Activated CD8-positive, alpha-beta T cell treated with anti-CD3 and anti-CD28 coated beads for 36 hours (primary cell): ENCODE results near the gene NANOS1. TPM values are rescaled to one million over a fixed set of nuclear protein-coding genes. Genes with fewer than 3 reads are reported as not detected.

ENCODE experiments used
- ATAC-seq: fragments of 200-7000 bp; cut with Tn5 transposase; one replicate; pipeline ENCODE4 v1.10.0; 2021; ENCODE audit warnings: mild to moderate bottlenecking, moderate library complexity
- CTCF ChIA-PET: fragments of 350-600 bp; sonication (Branson Sonifier 250); formaldehyde crosslinking; loops from one replicate; lab custom pipeline; 2021; ENCODE audit warnings: antibody characterized with exemption; lab: Charles Lee
- POLR2A ChIA-PET: fragments of 350-600 bp; sonication (Branson Sonifier 250); formaldehyde crosslinking; loops from one replicate; lab custom pipeline; 2021; ENCODE audit warnings: antibody characterized with exemption; lab: Charles Lee
- DNase-seq: peaks from one replicate; pipeline ENCODE4 v3.0.0-alpha.2; 2020
- H3K27ac Mint-ChIP-seq: one replicate; pipeline ENCODE4 v1.8.0; 2021; ENCODE audit warnings: mild to moderate bottlenecking, mixed read lengths
- H3K27me3 Mint-ChIP-seq: one replicate; pipeline ENCODE4 v1.8.0; 2021; ENCODE audit warnings: mixed read lengths
- H3K36me3 Mint-ChIP-seq: one replicate; pipeline ENCODE4 v1.8.0; 2021; ENCODE audit warnings: low read depth, mixed read lengths
- H3K4me1 Mint-ChIP-seq: one replicate; pipeline ENCODE4 v1.8.0; 2021; ENCODE audit warnings: low read depth, mixed read lengths
- H3K4me3 Mint-ChIP-seq: one replicate; pipeline ENCODE4 v1.8.0; 2021; ENCODE audit warnings: mild to moderate bottlenecking, moderate library complexity, mixed read lengths
- H3K9me3 Mint-ChIP-seq: one replicate; pipeline ENCODE4 v1.8.0; 2021; ENCODE audit warnings: mixed read lengths
- intact Hi-C: fragments of 100-400 bp; cut with micrococcal nuclease; formaldehyde crosslinking; loops from one replicate; pipeline ENCODE4 v1.10.0; 2022
- total RNA-seq, 2 experiments: library from RNA; stranded (reverse); gene quantifications; one replicate each; pipeline ENCODE4 v1.2.3, GENCODE V29; 2021
- TF ChIP-seq, protein P1 (sequence below): fragments of 200-600 bp; IDR thresholded peaks from one replicate; pipeline ENCODE4 v1.8.0; 2022; ENCODE audit warnings: antibody characterized with exemption, mild to moderate bottlenecking

The NANOS1 gene
- total RNA-seq, 2 experiments from 2014 or later = 0.20 TPM; not detected in 1

DNA sequence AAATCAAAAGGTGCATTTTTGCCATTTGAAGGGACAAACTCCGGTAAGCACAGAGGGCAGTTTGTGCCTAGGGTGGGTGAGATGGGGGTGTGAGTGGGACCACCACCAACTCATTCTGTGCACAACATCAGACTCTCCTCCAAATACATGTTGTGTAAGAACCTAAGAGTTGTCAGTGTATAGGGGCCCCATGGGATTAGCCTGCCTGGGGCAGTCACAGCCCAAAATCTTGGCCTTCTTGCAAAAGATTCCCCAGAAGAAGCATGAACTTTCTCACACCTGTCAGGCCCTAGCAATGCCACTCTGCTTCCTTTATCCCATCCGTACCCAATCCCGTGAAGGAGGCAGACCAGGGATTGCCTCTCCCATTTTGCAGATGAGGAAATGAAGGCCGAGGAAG lies 47.1 kb upstream of the NANOS1 start:
- no peak overlapping the region for H3K4me3 Mint-ChIP-seq
- ATAC-seq (no peak), DNase-seq (no peak)
- H3K27ac Mint-ChIP-seq = no peak overlapping the region
- H3K9me3 Mint-ChIP-seq = peaks cover 15% of the 10 kb centered on the region
- peaks cover 4% of the 10 kb centered on the region for H3K36me3 Mint-ChIP-seq
- ChIA-PET CTCF (no interaction called here), POLR2A (no interaction called here)
- peaks cover 6% of the 10 kb centered on the region for H3K4me1 Mint-ChIP-seq
- TF ChIP-seq, protein P1, sequence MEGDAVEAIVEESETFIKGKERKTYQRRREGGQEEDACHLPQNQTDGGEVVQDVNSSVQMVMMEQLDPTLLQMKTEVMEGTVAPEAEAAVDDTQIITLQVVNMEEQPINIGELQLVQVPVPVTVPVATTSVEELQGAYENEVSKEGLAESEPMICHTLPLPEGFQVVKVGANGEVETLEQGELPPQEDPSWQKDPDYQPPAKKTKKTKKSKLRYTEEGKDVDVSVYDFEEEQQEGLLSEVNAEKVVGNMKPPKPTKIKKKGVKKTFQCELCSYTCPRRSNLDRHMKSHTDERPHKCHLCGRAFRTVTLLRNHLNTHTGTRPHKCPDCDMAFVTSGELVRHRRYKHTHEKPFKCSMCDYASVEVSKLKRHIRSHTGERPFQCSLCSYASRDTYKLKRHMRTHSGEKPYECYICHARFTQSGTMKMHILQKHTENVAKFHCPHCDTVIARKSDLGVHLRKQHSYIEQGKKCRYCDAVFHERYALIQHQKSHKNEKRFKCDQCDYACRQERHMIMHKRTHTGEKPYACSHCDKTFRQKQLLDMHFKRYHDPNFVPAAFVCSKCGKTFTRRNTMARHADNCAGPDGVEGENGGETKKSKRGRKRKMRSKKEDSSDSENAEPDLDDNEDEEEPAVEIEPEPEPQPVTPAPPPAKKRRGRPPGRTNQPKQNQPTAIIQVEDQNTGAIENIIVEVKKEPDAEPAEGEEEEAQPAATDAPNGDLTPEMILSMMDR = no peak
- intact Hi-C loops = no loop called here
- no peaks in the 10 kb centered on the region for H3K27me3 Mint-ChIP-seq

DNA sequence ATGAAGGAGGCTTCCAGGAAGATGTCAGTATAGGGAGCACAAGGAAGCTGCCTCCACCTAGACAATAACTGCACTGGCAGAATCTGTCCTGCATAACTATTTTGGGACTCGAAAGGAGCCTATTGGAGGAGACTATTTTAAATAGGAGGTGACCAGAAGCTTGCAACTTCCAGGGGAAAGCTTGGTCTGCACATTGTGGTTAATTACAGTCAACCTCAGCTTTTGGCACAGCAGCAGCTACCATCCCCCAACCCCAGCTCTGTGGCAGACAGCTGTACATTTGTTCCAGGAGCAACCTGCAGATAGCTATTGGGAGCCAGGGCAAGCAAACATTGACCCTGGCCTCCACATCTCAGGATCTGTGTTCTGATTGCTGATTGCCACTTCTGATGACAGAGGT lies 46.3 kb upstream of the NANOS1 start:
- Mint-ChIP-seq H3K27me3 (no peaks in the 10 kb centered on the region), H3K36me3 (peaks cover 4% of the 10 kb centered on the region), H3K9me3 (peaks cover 15% of the 10 kb centered on the region), H3K27ac (no peak overlapping the region), H3K4me1 (peaks cover 14% of the 10 kb centered on the region), H3K4me3 (no peak overlapping the region)
- TF ChIP-seq, protein P1 = no peak
- POLR2A ChIA-PET = no interaction called here
- no peak for ATAC-seq
- CTCF ChIA-PET = no interaction called here
- no peak for DNase-seq
- intact Hi-C loops = no loop called here

DNA sequence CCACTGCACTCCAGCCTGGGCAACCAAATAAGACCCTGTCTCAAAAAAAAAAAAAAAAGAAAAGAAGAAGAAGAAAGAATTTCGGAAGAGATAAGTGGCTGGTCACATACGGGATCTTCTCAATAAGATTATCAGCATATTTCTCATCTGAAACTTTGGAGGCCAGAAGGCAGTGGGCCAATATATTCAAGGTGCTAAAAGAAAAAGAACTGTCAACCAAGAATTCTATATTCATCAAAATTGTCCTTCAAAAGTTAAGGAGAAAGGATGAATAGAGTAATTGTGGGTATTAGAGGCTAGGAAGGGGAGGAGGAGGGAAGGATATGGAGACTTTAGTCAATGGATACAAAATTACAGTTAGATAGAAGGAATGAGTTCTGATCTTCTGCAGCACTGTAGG lies 43.9 kb upstream of the NANOS1 start:
- intact Hi-C loops = no loop called here
- H3K4me1 Mint-ChIP-seq = peaks cover 14% of the 10 kb centered on the region
- no peak overlapping the region for H3K4me3 Mint-ChIP-seq
- no peak for DNase-seq
- ChIA-PET CTCF (no interaction called here), POLR2A (no interaction called here)
- TF ChIP-seq, protein P1 = no peak
- H3K27me3 Mint-ChIP-seq = peaks cover 3% of the 10 kb centered on the region
- H3K36me3 Mint-ChIP-seq = peaks cover 4% of the 10 kb centered on the region
- peaks cover 15% of the 10 kb centered on the region for H3K9me3 Mint-ChIP-seq
- ATAC-seq = no peak
- H3K27ac Mint-ChIP-seq = no peak overlapping the region

DNA sequence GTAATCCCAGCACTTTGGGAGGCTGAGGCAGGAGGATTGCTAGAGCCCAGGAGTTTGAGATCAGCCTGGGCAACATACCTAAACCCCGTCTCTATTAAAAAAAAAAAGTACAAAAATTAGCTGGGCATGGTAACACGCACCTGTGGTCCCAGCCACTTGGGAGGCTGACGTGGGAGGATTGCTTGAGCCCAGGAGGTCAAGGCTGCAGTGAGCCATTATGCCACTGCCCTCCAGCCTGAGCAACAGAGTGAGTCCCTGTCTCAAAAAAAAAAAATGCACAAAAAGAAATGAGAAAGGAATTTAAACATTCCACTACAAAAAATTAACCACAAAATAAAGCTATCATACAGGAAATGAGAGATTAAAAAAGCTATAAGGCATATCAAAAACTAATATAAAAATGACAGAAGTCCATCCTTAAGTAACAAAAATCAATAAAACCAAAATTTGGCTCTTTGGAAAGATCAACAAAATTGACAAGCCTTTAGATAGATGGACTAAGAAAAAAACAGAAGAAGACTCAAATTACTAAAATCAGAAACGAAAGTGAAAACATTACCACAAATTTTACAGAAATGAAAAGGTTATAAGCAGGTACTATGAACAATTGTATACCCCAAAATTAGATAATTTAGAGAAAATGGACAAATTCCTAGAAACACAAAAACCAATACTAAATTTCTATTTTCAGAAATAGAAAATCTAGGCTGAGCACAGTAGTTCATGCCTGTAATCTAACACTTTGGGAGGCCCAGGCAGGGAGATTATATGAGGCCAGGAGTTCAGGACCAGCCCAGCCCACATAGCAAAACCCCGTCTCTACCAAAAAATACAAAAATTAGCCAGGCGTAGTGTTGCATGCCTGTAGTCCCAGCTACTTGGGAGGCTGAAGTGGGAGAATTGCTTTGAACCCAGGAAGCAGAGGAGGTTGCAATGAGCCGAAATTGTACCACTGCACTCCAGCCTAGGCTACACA lies 42.4 kb upstream of the NANOS1 start:
- POLR2A ChIA-PET = interaction anchor here (0.6 kb wide), 1 partner anchor 254 kb away, joined by 4 read pairs; no protein-coding TSS in a partner anchor
- DNase-seq = peak; percentile 8
- CTCF ChIA-PET = interaction anchor here (0.7 kb wide), 1 partner anchor 8 kb away, joined by 3 read pairs; no protein-coding TSS in a partner anchor
- peaks cover 4% of the 10 kb centered on the region for H3K27me3 Mint-ChIP-seq
- peaks cover 14% of the 10 kb centered on the region for H3K4me1 Mint-ChIP-seq
- intact Hi-C loops = no loop called here
- peak; percentile 71 for ATAC-seq
- peaks cover 4% of the 10 kb centered on the region for H3K36me3 Mint-ChIP-seq
- H3K9me3 Mint-ChIP-seq = peaks cover 15% of the 10 kb centered on the region
- TF ChIP-seq, protein P1 = no peak
- no peak overlapping the region for H3K27ac Mint-ChIP-seq
- H3K4me3 Mint-ChIP-seq = no peak overlapping the region

DNA sequence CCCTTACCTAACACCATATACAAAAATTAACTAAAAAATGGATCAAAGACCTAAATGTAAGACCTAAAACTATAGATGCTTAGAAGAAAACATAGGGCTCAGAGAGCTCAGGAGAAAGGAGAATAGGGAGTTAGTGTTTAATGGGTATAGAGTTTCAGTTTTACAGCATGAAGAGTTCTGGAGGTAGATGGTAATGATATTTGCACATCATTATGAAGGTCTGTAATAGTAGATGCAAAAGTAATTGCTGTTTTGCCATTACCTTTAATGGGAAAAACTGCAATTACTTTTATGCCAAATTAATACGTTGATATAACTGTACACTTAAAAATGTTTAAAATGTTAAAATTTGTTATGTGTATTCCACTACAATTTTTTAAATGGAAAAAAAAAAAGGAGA lies 39.2 kb upstream of the NANOS1 start:
- ATAC-seq (no peak), DNase-seq (no peak)
- Mint-ChIP-seq H3K4me3 (no peak overlapping the region), H3K4me1 (peaks cover 14% of the 10 kb centered on the region), H3K27ac (no peak overlapping the region), H3K27me3 (peaks cover 8% of the 10 kb centered on the region), H3K9me3 (peaks cover 6% of the 10 kb centered on the region), H3K36me3 (no peaks in the 10 kb centered on the region)
- ChIA-PET CTCF (no interaction called here), POLR2A (no interaction called here)
- TF ChIP-seq, protein P1 = no peak
- intact Hi-C loops = no loop called here
